Mesenchymal stem cell (in vitro differentiated cells and primary cell): ENCODE results near the gene TUBA8.
"Not testable (repeated sequence)": the region's sequence is repeated elsewhere in the genome, so short reads cannot be mapped to it uniquely, and the experiment has no call there.

Source experiments
- DNase-seq: peaks from one replicate; pipeline ENCODE4 v3.0.0-alpha.2; 2013
- H2AFZ ChIP-seq: one replicate; pipeline ENCODE4 v1.6.1; 2013; ENCODE audit warnings: low read depth, mild to moderate bottlenecking, control low read depth, inconsistent platforms, low read length, moderate library complexity
- H2AK5ac ChIP-seq: 2 replicates; pipeline ENCODE4 v1.6.1; 2013; ENCODE audit warnings: low read length, moderate library complexity, mild to moderate bottlenecking, inconsistent platforms; ENCODE audit not compliant: severe bottlenecking
- H2BK120ac ChIP-seq: one replicate; pipeline ENCODE4 v1.6.1; 2013; ENCODE audit warnings: low read depth, mild to moderate bottlenecking, inconsistent platforms, low read length, moderate library complexity
- H2BK12ac ChIP-seq, 2 experiments: one replicate each; pipeline ENCODE4 v1.6.1; 2013; ENCODE audit warnings: inconsistent platforms in 2 of 2, low read length in 2 of 2, mild to moderate bottlenecking in 2 of 2, moderate library complexity in 2 of 2, control low read depth in 1 of 2
- H2BK15ac ChIP-seq: one replicate; pipeline ENCODE4 v1.6.1; 2013; ENCODE audit warnings: mild to moderate bottlenecking, low read depth, inconsistent platforms; ENCODE audit not compliant: poor library complexity, severe bottlenecking
- H2BK5ac ChIP-seq: 2 replicates; pipeline ENCODE4 v1.6.1; 2013; ENCODE audit warnings: low read depth, mild to moderate bottlenecking, low read length, control low read depth, inconsistent platforms; ENCODE audit not compliant: poor library complexity, severe bottlenecking
- H3K14ac ChIP-seq, 2 experiments: one replicate each; pipeline ENCODE4 v1.6.1; 2013; ENCODE audit warnings: inconsistent platforms in 2 of 2, low read length in 2 of 2, control low read depth in 1 of 2, mild to moderate bottlenecking in 1 of 2, moderate library complexity in 1 of 2
- H3K18ac ChIP-seq, 2 experiments: one replicate each; pipeline ENCODE4 v1.6.1; 2013; ENCODE audit warnings: inconsistent platforms in 2 of 2, low read length in 2 of 2, control low read depth in 1 of 2, low read depth in 1 of 2, mild to moderate bottlenecking in 1 of 2
- H3K23ac ChIP-seq, 2 experiments: one replicate each; pipeline ENCODE4 v1.6.1; 2013; ENCODE audit warnings: inconsistent platforms in 2 of 2, low read length in 2 of 2, mild to moderate bottlenecking in 2 of 2, moderate library complexity in 2 of 2, control low read depth in 1 of 2
- H3K27ac ChIP-seq: 2 replicates; pipeline ENCODE4 v1.5.1; 2013; ENCODE audit warnings: mild to moderate bottlenecking, moderate library complexity, low read length, control low read depth, inconsistent platforms; ENCODE audit not compliant: poor library complexity, severe bottlenecking
- H3K27me3 ChIP-seq, 2 experiments: 2 replicates each; pipeline versions ENCODE4 v1.6.1 to v1.7.0; 2013; ENCODE audit warnings: low read length in 2 of 2, mild to moderate bottlenecking in 2 of 2, moderate library complexity in 2 of 2, control low read depth in 1 of 2, inconsistent platforms in 1 of 2; ENCODE audit not compliant: control insufficient read depth in 1 of 2, insufficient read depth in 1 of 2
- H3K36me3 ChIP-seq, 2 experiments: 2 replicates each; pipeline versions ENCODE4 v1.6.1 to v1.7.0; 2013; ENCODE audit warnings: low read length in 2 of 2, control low read depth in 1 of 2, inconsistent platforms in 1 of 2, low read depth in 1 of 2, mild to moderate bottlenecking in 1 of 2; ENCODE audit not compliant: insufficient read depth in 2 of 2, control insufficient read depth in 1 of 2
- H3K4ac ChIP-seq, 2 experiments: one replicate each; pipeline ENCODE4 v1.6.1; 2013; ENCODE audit warnings: inconsistent platforms in 2 of 2, low read length in 2 of 2, mild to moderate bottlenecking in 2 of 2, moderate library complexity in 2 of 2, control low read depth in 1 of 2, low read depth in 1 of 2
- H3K4me1 ChIP-seq: 2 replicates; pipeline ENCODE4 v1.6.1; 2013; ENCODE audit warnings: low read depth, low read length, control low read depth; ENCODE audit not compliant: control insufficient read depth, insufficient read depth
- H3K4me2 ChIP-seq: 2 replicates; pipeline ENCODE4 v1.6.1; 2013; ENCODE audit warnings: low read length, mild to moderate bottlenecking, inconsistent platforms; ENCODE audit not compliant: poor library complexity, severe bottlenecking
- H3K4me3 ChIP-seq, 2 experiments: 2 replicates each; pipeline versions ENCODE4 v1.5.1 to v1.7.0; 2013; ENCODE audit warnings: low read length in 2 of 2, mild to moderate bottlenecking in 2 of 2, control low read depth in 1 of 2, low read depth in 1 of 2; ENCODE audit not compliant: insufficient read depth in 1 of 2
- H3K79me1 ChIP-seq: replicated peaks from 2 replicates; pipeline ENCODE4 v1.6.1; 2013; ENCODE audit warnings: mild to moderate bottlenecking, control low read depth, low read length, inconsistent platforms; ENCODE audit not compliant: poor library complexity, severe bottlenecking
- H3K9ac ChIP-seq: 2 replicates; pipeline ENCODE4 v1.7.0; 2013; ENCODE audit warnings: mild to moderate bottlenecking, low read length, moderate library complexity
- H3K9me3 ChIP-seq: 2 replicates; pipeline ENCODE4 v1.7.0; 2013; ENCODE audit warnings: mild to moderate bottlenecking, low read length; ENCODE audit not compliant: control insufficient read depth
- H4K8ac ChIP-seq: one replicate; pipeline ENCODE4 v1.6.1; 2013; ENCODE audit warnings: inconsistent platforms, mild to moderate bottlenecking, low read length, moderate library complexity
- H4K91ac ChIP-seq: one replicate; pipeline ENCODE4 v1.6.1; 2013; ENCODE audit warnings: mild to moderate bottlenecking, low read length, inconsistent platforms
- WGBS: methylation state at CpG from one replicate; pipeline ENCODE4 v1.1.7; 2013; ENCODE audit warnings: mixed read lengths; 5-methylcytosine and 5-hydroxymethylcytosine counted together

Gene TUBA8

GRCh38 chr22:18148293-18148965, 37.8 kb downstream of the TUBA8 start:
- Histone ChIP-seq H2BK15ac (no peak overlapping the region), H3K4me1 (no peaks in the 10 kb centered on the region), H2AFZ (no peak overlapping the region), H3K27ac (no peak overlapping the region), H3K9ac (no peak overlapping the region), H3K18ac (no peak overlapping the region), H3K14ac (no peak overlapping the region), H3K4me2 (no peak overlapping the region), H3K79me1 (peaks cover 3% of the 10 kb centered on the region), H2BK12ac (no peak overlapping the region), H3K4me3 (no peak overlapping the region), H3K27me3 (no peaks in the 10 kb centered on the region), H2AK5ac (no peak overlapping the region), H3K4ac (no peak overlapping the region), H3K9me3 (no peaks in the 10 kb centered on the region), H3K23ac (no peak overlapping the region), H2BK5ac (no peak overlapping the region), H3K36me3 (no peaks in the 10 kb centered on the region), H4K91ac (no peak overlapping the region), H4K8ac (no peak overlapping the region), H2BK120ac (no peak overlapping the region)
- no peak for DNase-seq
- 97% methylated on average over 15 of the region's 17 CpGs for WGBS

GRCh38 chr22:18152519-18152918, 41.9 kb downstream of the TUBA8 start:
- peaks cover 0 to 3% of the 10 kb centered on the region in 2 experiments for H3K36me3 ChIP-seq
- no peak overlapping the region for H3K18ac ChIP-seq
- no peak for DNase-seq
- H2BK15ac ChIP-seq: no peak overlapping the region
- H3K4me1 ChIP-seq: peaks cover 6% of the 10 kb centered on the region
- no peaks in the 10 kb centered on the region for H3K27me3 ChIP-seq
- no peaks in the 10 kb centered on the region for H3K9me3 ChIP-seq
- no peak overlapping the region for H3K4me3 ChIP-seq
- no peak overlapping the region for H3K27ac ChIP-seq
- 87% methylated on average over 8 of the region's 8 CpGs for WGBS
- no peak overlapping the region for H2BK120ac ChIP-seq
- H3K79me1 ChIP-seq: peaks cover 3% of the 10 kb centered on the region
- H2AK5ac ChIP-seq: no peak overlapping the region
- H3K4ac ChIP-seq: no peak overlapping the region
- H3K14ac ChIP-seq: no peak overlapping the region
- H3K9ac ChIP-seq: no peak overlapping the region
- H4K91ac ChIP-seq: peak overlapping the region; percentile 45
- H2AFZ ChIP-seq: no peak overlapping the region
- H3K23ac ChIP-seq: no peak overlapping the region
- H3K4me2 ChIP-seq: no peak overlapping the region
- H2BK5ac ChIP-seq: no peak overlapping the region
- peak overlapping the region; percentile 50 for H4K8ac ChIP-seq
- no peak overlapping the region for H2BK12ac ChIP-seq

- no peak overlapping the region for H3K9ac ChIP-seq
- H2BK12ac ChIP-seq: peak overlapping the region in 1 of 2 experiments; percentile 71
- H2BK120ac ChIP-seq: no peak overlapping the region
- peaks cover 0 to 3% of the 10 kb centered on the region in 2 experiments for H3K36me3 ChIP-seq
- WGBS: 97% methylated on average over 8 of the region's 8 CpGs
- H3K18ac ChIP-seq: no peak overlapping the region
- no peak overlapping the region for H3K27ac ChIP-seq
- H3K9me3 ChIP-seq: no peaks in the 10 kb centered on the region
- no peak overlapping the region for H3K23ac ChIP-seq
- H3K4me2 ChIP-seq: no peak overlapping the region
- H3K27me3 ChIP-seq: no peaks in the 10 kb centered on the region
- H2AFZ ChIP-seq: no peak overlapping the region
- no peak overlapping the region for H4K8ac ChIP-seq
- no peak overlapping the region for H3K4ac ChIP-seq
- DNase-seq: no peak
- no peak overlapping the region for H3K4me3 ChIP-seq
- H3K4me1 ChIP-seq: peaks cover 8% of the 10 kb centered on the region
- peak overlapping the region in 1 of 2 experiments; percentile 11 for H3K14ac ChIP-seq
- H2BK5ac ChIP-seq: no peak overlapping the region
- H2BK15ac ChIP-seq: no peak overlapping the region
- peak overlapping the region; percentile 20 for H2AK5ac ChIP-seq
- H4K91ac ChIP-seq: no peak overlapping the region
- peaks cover 3% of the 10 kb centered on the region for H3K79me1 ChIP-seq
Observed at GRCh38 chr22:18154821-18155390, 44.3 kb downstream of the TUBA8 start.

GRCh38 chr22:18155546-18155945, 44.9 kb downstream of the TUBA8 start:
- not testable (repeated sequence) for H3K27ac ChIP-seq, H3K18ac ChIP-seq, H3K4me3 ChIP-seq, H3K4me2 ChIP-seq, H3K4me1 ChIP-seq, H2AK5ac ChIP-seq, H3K79me1 ChIP-seq, H3K14ac ChIP-seq, H3K36me3 ChIP-seq, H2BK120ac ChIP-seq, H3K27me3 ChIP-seq, H4K91ac ChIP-seq, H3K9ac ChIP-seq, H4K8ac ChIP-seq, DNase-seq, H2BK15ac ChIP-seq, H3K4ac ChIP-seq, H2BK5ac ChIP-seq, H3K9me3 ChIP-seq, H2AFZ ChIP-seq, H2BK12ac ChIP-seq, H3K23ac ChIP-seq
- 99% methylated on average over 28 of the region's 34 CpGs for WGBS
